Erythroblast (primary cell): Measurements from ENCODE around the gene MCF2L.

Source experiments
- GATA1 ChIP-seq: IDR thresholded peaks from 2 replicates; pipeline ENCODE4 v1.6.1; 2011; ENCODE audit warnings: low read depth, mild to moderate bottlenecking, control low read depth, low read length, moderate library complexity
- POLR2A ChIP-seq: IDR thresholded peaks from 2 replicates; pipeline ENCODE4 v1.6.1; 2011; ENCODE audit warnings: mild to moderate bottlenecking, low read length

DNA sequence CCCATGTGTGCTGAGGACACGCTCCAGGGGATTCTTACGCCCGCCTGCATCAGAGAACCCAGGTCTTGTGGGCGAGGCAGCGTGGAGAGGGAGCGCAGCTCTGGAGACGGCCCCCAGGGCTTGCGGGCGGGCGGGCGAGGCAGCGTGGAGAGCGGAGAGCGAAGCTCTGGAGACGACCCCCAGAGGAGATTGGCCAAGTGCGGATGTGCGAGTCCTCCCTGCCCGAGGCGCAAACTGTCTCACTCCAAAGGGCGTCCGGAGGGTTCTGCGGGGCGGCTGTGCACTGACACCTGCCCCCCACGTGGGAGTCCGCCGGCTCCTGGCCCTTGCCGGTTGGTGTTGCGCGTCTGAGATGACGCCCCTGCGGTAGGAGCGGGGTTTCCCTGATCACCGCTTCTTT is 39.8 kb downstream of the MCF2L start:
- no peak for TF ChIP-seq POLR2A
- TF ChIP-seq GATA1: no peak
